HepG2 (cell line): Measurements from ENCODE around the gene FN1. TPM values are rescaled to one million over a fixed set of nuclear protein-coding genes. Genes with fewer than 3 reads are reported as not detected.

Experiments
- KIAA2018 ChIP-seq: sonication (generic); formaldehyde crosslinking; IDR thresholded peaks from 2 replicates; pipeline ENCODE4 v1.5.0; 2020; ENCODE audit warnings: mild to moderate bottlenecking, missing genetic modification reagents, borderline replicate concordance
- polyA plus RNA-seq, 8 experiments: library from polyadenylated mRNA; depleted of rRNA in 3 of 8; stranded (reverse) in 7 of 8; unstranded in 1 of 8; fragments of >200 nt; fragmentation: Illumina TruSeq in 4 of 8; extraction: Trizol in 4 of 8; gene quantifications; 2 replicates each; pipeline versions ENCODE4 v1.2.1 to v1.2.3, GENCODE V29; 2011 to 2016; ENCODE audit warnings: low read depth in 4 of 8, missing spikeins in 1 of 8, mixed read lengths in 1 of 8; ENCODE audit not compliant: insufficient read depth in 1 of 8
- total RNA-seq, 5 experiments: library from RNA; depleted of rRNA; stranded (reverse); fragments of >200 nt; fragmentation: Illumina TruSeq; extraction: Trizol; gene quantifications; 2 replicates each; pipeline ENCODE4 v1.2.3, GENCODE V29; 2016; ENCODE audit warnings: low read depth in 1 of 5

FN1 gene
- total and polyA plus RNA-seq, 2 of the 13 experiments (the other 11 are each of a cell fraction or from before 2014, with no cell fraction given): 1,847 to 6,471 TPM

- no peak for TF ChIP-seq KIAA2018 (CRISPR knock-in tag)
Measured at GRCh38 chr2:215432759-215433594, 2.9 kb downstream of the FN1 start (continued).
